Type B pancreatic cell (in vitro differentiated cells): ENCODE data around the gene RASAL2. TPM values are rescaled to one million over a fixed set of nuclear protein-coding genes. Genes with fewer than 3 reads are reported as not detected.

ENCODE experiments used
- DNase-seq: peaks from one replicate; pipeline ENCODE4 v3.0.0; 2021; ENCODE audit warnings: mixed read lengths; ENCODE audit not compliant: unreplicated experiment; ENCODE audit errors: extremely low spot score
- H3K27ac Mint-ChIP-seq: 2 replicates; pipeline ENCODE4 v1.8.0; 2021; ENCODE audit warnings: mild to moderate bottlenecking, mixed read lengths
- H3K27me3 Mint-ChIP-seq: 2 replicates; pipeline ENCODE4 v1.8.0; 2021; ENCODE audit warnings: mixed read lengths
- H3K36me3 Mint-ChIP-seq: 2 replicates; pipeline ENCODE4 v1.8.0; 2021; ENCODE audit warnings: mixed read lengths
- H3K4me1 Mint-ChIP-seq: one replicate; pipeline ENCODE4 v1.8.0; 2021; ENCODE audit warnings: mixed read lengths; ENCODE audit not compliant: unreplicated experiment
- H3K4me3 Mint-ChIP-seq: 2 replicates; pipeline ENCODE4 v1.8.0; 2021; ENCODE audit warnings: mild to moderate bottlenecking, mixed read lengths
- H3K9me3 Mint-ChIP-seq: 2 replicates; pipeline ENCODE4 v1.8.0; 2021; ENCODE audit warnings: mixed read lengths
- CTCF ChIP-seq: fragments of 200-600 bp; sonication (generic); conservative IDR thresholded peaks from 2 replicates; pipeline ENCODE4 v1.5.0; 2021; ENCODE audit warnings: antibody characterized with exemption, mild to moderate bottlenecking
- total RNA-seq: library from RNA; stranded (reverse); gene quantifications from 2 replicates; pipeline ENCODE4 v1.2.1, GENCODE V29; 2021; ENCODE audit warnings: low replicate concordance

RASAL2 gene
- total RNA-seq, 1 donor from 2014 or later = 21.8 TPM

- Mint-ChIP-seq H3K4me1 (peaks cover 34% of the 10 kb centered on the region), H3K9me3 (no peaks in the 10 kb centered on the region), H3K36me3 (no peaks in the 10 kb centered on the region), H3K4me3 (no peak overlapping the region), H3K27me3 (no peaks in the 10 kb centered on the region), H3K27ac (no peak overlapping the region)
- no peak for TF ChIP-seq CTCF
- no peak for DNase-seq
Observed at GRCh38 chr1:178057141-178057765, 36.7 kb upstream of the RASAL2 start.

- TF ChIP-seq CTCF = no peak
- no peaks in the 10 kb centered on the region for H3K9me3 Mint-ChIP-seq
- peaks cover 27% of the 10 kb centered on the region for H3K4me1 Mint-ChIP-seq
- DNase-seq = no peak
- H3K36me3 Mint-ChIP-seq = no peaks in the 10 kb centered on the region
- peak overlapping the region; percentile 81 for H3K27ac Mint-ChIP-seq
- no peaks in the 10 kb centered on the region for H3K27me3 Mint-ChIP-seq
- H3K4me3 Mint-ChIP-seq = no peak overlapping the region
Observed at GRCh38 chr1:178057912-178058534, 35.9 kb upstream of the RASAL2 start.

- Mint-ChIP-seq H3K27ac (peak overlapping the region; percentile 77), H3K4me1 (peaks cover 20% of the 10 kb centered on the region), H3K27me3 (no peaks in the 10 kb centered on the region), H3K36me3 (no peaks in the 10 kb centered on the region), H3K4me3 (peak overlapping the region; percentile 41), H3K9me3 (no peaks in the 10 kb centered on the region)
- DNase-seq = no peak
- no peak for TF ChIP-seq CTCF
Observed at GRCh38 chr1:178060789-178061556, 32.9 kb upstream of the RASAL2 start.

GRCh38 chr1:178061620-178062019 lies 32.3 kb upstream of the RASAL2 start:
- no peaks in the 10 kb centered on the region for H3K36me3 Mint-ChIP-seq
- no peaks in the 10 kb centered on the region for H3K27me3 Mint-ChIP-seq
- DNase-seq = no peak
- H3K27ac Mint-ChIP-seq = no peak overlapping the region
- H3K4me3 Mint-ChIP-seq = no peak overlapping the region
- H3K9me3 Mint-ChIP-seq = no peaks in the 10 kb centered on the region
- no peak for TF ChIP-seq CTCF
- H3K4me1 Mint-ChIP-seq = peaks cover 18% of the 10 kb centered on the region

GRCh38 chr1:178064191-178064821 lies 29.6 kb upstream of the RASAL2 start:
- H3K36me3 Mint-ChIP-seq = no peaks in the 10 kb centered on the region
- H3K9me3 Mint-ChIP-seq = no peaks in the 10 kb centered on the region
- H3K4me1 Mint-ChIP-seq = peaks cover 15% of the 10 kb centered on the region
- no peak overlapping the region for H3K4me3 Mint-ChIP-seq
- no peak for DNase-seq
- TF ChIP-seq CTCF = no peak
- H3K27ac Mint-ChIP-seq = no peak overlapping the region
- no peaks in the 10 kb centered on the region for H3K27me3 Mint-ChIP-seq
